Liver (tissue), 9 donors: ENCODE measurements around the gene SEC14L3. TPM values are rescaled to one million over a fixed set of nuclear protein-coding genes. Genes with fewer than 3 reads are reported as not detected.

Experiments used
- DNase-seq: peaks from one replicate; pipeline ENCODE4 v3.0.0-alpha.2; 2017; ENCODE audit warnings: low spot score
- H3K27ac ChIP-seq, 2 donors: one replicate each; pipeline ENCODE4 v1.7.0; 2013; ENCODE audit warnings: inconsistent platforms in 2 of 2, low read length in 2 of 2, control low read depth in 1 of 2, low read depth in 1 of 2, mild to moderate bottlenecking in 1 of 2
- H3K27me3 ChIP-seq, 4 donors: one replicate each; pipeline versions ENCODE4 v1.6.1 to v1.7.0; 2013; ENCODE audit warnings: low read length in 3 of 4, inconsistent platforms in 1 of 4, mild to moderate bottlenecking in 1 of 4, moderate library complexity in 1 of 4; ENCODE audit not compliant: control insufficient read depth in 4 of 4, insufficient read depth in 4 of 4
- H3K36me3 ChIP-seq, 4 donors: one replicate each; pipeline versions ENCODE4 v1.6.1 to v1.7.0; 2013; ENCODE audit warnings: low read length in 3 of 4, mild to moderate bottlenecking in 3 of 4, low read depth in 1 of 4, moderate library complexity in 1 of 4; ENCODE audit not compliant: control insufficient read depth in 4 of 4, insufficient read depth in 3 of 4
- H3K4me1 ChIP-seq, 4 donors: one replicate each; pipeline versions ENCODE4 v1.6.1 to v1.7.0; 2013; ENCODE audit warnings: low read length in 3 of 4, mild to moderate bottlenecking in 3 of 4, moderate library complexity in 1 of 4; ENCODE audit not compliant: control insufficient read depth in 4 of 4, insufficient read depth in 4 of 4
- H3K4me3 ChIP-seq, 3 donors: one replicate each; pipeline versions ENCODE4 v1.6.1 to v1.7.0; 2013; ENCODE audit warnings: low read length in 3 of 3, control low read depth in 1 of 3, low read depth in 1 of 3, mild to moderate bottlenecking in 1 of 3
- H3K9ac ChIP-seq, 2 donors: one replicate each; pipeline ENCODE4 v1.7.0; 2013; ENCODE audit warnings: low read length in 2 of 2, mild to moderate bottlenecking in 2 of 2, moderate library complexity in 2 of 2, control low read depth in 1 of 2, low read depth in 1 of 2
- H3K9me3 ChIP-seq, 4 donors: one replicate each; pipeline versions ENCODE4 v1.6.1 to v1.7.0; 2013; ENCODE audit warnings: low read length in 3 of 4; ENCODE audit not compliant: control insufficient read depth in 4 of 4
- EGR1 ChIP-seq, 2 donors: IDR thresholded peaks; 2 replicates each; pipeline ENCODE4 v1.6.1; 2016 to 2018; ENCODE audit warnings: antibody characterized with exemption in 2 of 2, low read depth in 2 of 2
- FOXA2 ChIP-seq: IDR thresholded peaks from 2 replicates; pipeline ENCODE4 v1.6.1; 2016; ENCODE audit warnings: antibody characterized with exemption
- GABPA ChIP-seq, 2 donors: IDR thresholded peaks in 1 of 2; conservative IDR thresholded peaks in 1 of 2; 2 replicates each; pipeline ENCODE4 v1.6.1; 2016; ENCODE audit warnings: antibody characterized with exemption in 2 of 2, mild to moderate bottlenecking in 1 of 2, moderate library complexity in 1 of 2
- HNF4A ChIP-seq, 2 donors: conservative IDR thresholded peaks; 2 replicates each; pipeline ENCODE4 v1.6.1; 2016; ENCODE audit warnings: antibody characterized with exemption in 2 of 2, mild to moderate bottlenecking in 2 of 2
- HNF4G ChIP-seq: IDR thresholded peaks from 2 replicates; pipeline ENCODE4 v1.6.1; 2016; ENCODE audit warnings: antibody characterized with exemption
- JUND ChIP-seq, 2 donors: IDR thresholded peaks; 2 replicates each; pipeline ENCODE4 v1.6.1; 2016; ENCODE audit warnings: antibody characterized with exemption in 2 of 2
- NR2F2 ChIP-seq: IDR thresholded peaks from 2 replicates; pipeline ENCODE4 v1.6.1; 2016; ENCODE audit warnings: antibody characterized with exemption
- RAD21 ChIP-seq, 2 donors: IDR thresholded peaks; 2 replicates each; pipeline ENCODE4 v1.6.1; 2016; ENCODE audit warnings: antibody characterized with exemption in 2 of 2, mild to moderate bottlenecking in 2 of 2
- RXRA ChIP-seq, 2 donors: IDR thresholded peaks; 2 replicates each; pipeline ENCODE4 v1.6.1; 2017 to 2018; ENCODE audit warnings: antibody characterized with exemption in 2 of 2, mild to moderate bottlenecking in 1 of 2
- SP1 ChIP-seq: IDR thresholded peaks from 2 replicates; pipeline ENCODE4 v1.6.1; 2018; ENCODE audit warnings: antibody characterized with exemption, mild to moderate bottlenecking
- TAF1 ChIP-seq: conservative IDR thresholded peaks from 2 replicates; pipeline ENCODE4 v1.6.1; 2016; ENCODE audit warnings: antibody characterized with exemption, mild to moderate bottlenecking
- YY1 ChIP-seq: IDR thresholded peaks from 2 replicates; pipeline ENCODE4 v1.6.1; 2016; ENCODE audit warnings: antibody characterized with exemption, mild to moderate bottlenecking
- WGBS: extraction: QIAGEN DNeasy Blood & Tissue Kit; methylation state at CpG from one replicate; pipeline ENCODE4 v1.1.7; 2013; 5-methylcytosine and 5-hydroxymethylcytosine counted together
- polyA plus RNA-seq, 2 donors: library from polyadenylated mRNA; stranded (reverse) in 1 of 2; unstranded in 1 of 2; fragments of 200-250 nt in 1 of 2; fragments of >200 nt in 1 of 2; fragmentation: Nextera tagmentation in 1 of 2; extraction: Ambion mirVana in 1 of 2; gene quantifications; one replicate each; pipeline versions ENCODE4 v1.2.1 to v1.2.3, GENCODE V29; 2013 to 2015
- total RNA-seq, 2 donors: library from RNA; depleted of rRNA; stranded (reverse); fragments of >200 nt; gene quantifications; one replicate each; pipeline ENCODE4 v1.2.3, GENCODE V29; 2014
- TF ChIP-seq, protein P1 (sequence below): IDR thresholded peaks from 2 replicates; pipeline ENCODE4 v1.6.1; 2016; ENCODE audit warnings: antibody characterized with exemption, mild to moderate bottlenecking
- TF ChIP-seq, protein P2 (sequence below): fragments of 150-350 bp; IDR thresholded peaks from 2 replicates; pipeline ENCODE4 v1.5.1; 2017; ENCODE audit warnings: improper control_type of control experiment, low read depth, low read length; ENCODE audit not compliant: missing input control
- TF ChIP-seq, protein P3 (sequence below): IDR thresholded peaks from 2 replicates; pipeline ENCODE4 v1.6.1; 2016; ENCODE audit warnings: antibody characterized with exemption
- TF ChIP-seq, protein P4 (sequence below): IDR thresholded peaks from 2 replicates; pipeline ENCODE4 v1.6.1; 2016; ENCODE audit warnings: antibody characterized with exemption
- TF ChIP-seq, protein P5 (sequence below): IDR thresholded peaks from 2 replicates; pipeline ENCODE4 v1.6.1; 2016; ENCODE audit warnings: antibody characterized with exemption
- donor health status: healthy.
- donor health status: healthy.
- donor health status: healthy.
- donor health status: healthy.
- donor health status: healthy.

SEC14L3 gene
- total and polyA plus RNA-seq, 4 donors, result 0.32 to 0.33 TPM; not detected in 2

DNA sequence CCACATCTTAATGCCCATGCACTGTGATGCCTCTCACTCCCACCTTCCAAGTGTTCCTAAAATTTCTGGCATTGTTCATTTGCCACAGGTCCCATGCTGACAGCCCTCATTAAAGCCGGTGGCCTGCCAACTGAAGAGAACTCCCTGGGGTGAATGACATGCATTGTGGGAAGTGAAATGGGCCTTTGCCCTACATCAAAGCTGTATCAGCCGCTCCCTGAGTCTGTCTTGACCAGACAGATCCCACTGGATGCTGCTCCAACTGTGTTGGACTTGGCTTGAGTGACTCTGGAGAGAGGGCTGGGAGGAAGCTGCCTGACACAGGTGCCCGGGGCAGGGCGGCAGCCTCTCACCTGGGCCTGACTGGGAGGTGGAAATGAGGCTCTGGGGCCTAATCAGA lies 42.4 kb upstream of the SEC14L3 start:
- Histone ChIP-seq H3K4me1 (peaks cover 0 to 4% (median under 1%) of the 10 kb centered on the region in 4 donors), H3K9ac (no peak overlapping the region), H3K27ac (no peak overlapping the region), H3K27me3 (no peaks in the 10 kb centered on the region), H3K36me3 (no peaks in the 10 kb centered on the region), H3K4me3 (no peak overlapping the region), H3K9me3 (no peaks in the 10 kb centered on the region)
- WGBS, result 43% methylated on average over 4 of the region's 4 CpGs
- TF ChIP-seq, protein P1, sequence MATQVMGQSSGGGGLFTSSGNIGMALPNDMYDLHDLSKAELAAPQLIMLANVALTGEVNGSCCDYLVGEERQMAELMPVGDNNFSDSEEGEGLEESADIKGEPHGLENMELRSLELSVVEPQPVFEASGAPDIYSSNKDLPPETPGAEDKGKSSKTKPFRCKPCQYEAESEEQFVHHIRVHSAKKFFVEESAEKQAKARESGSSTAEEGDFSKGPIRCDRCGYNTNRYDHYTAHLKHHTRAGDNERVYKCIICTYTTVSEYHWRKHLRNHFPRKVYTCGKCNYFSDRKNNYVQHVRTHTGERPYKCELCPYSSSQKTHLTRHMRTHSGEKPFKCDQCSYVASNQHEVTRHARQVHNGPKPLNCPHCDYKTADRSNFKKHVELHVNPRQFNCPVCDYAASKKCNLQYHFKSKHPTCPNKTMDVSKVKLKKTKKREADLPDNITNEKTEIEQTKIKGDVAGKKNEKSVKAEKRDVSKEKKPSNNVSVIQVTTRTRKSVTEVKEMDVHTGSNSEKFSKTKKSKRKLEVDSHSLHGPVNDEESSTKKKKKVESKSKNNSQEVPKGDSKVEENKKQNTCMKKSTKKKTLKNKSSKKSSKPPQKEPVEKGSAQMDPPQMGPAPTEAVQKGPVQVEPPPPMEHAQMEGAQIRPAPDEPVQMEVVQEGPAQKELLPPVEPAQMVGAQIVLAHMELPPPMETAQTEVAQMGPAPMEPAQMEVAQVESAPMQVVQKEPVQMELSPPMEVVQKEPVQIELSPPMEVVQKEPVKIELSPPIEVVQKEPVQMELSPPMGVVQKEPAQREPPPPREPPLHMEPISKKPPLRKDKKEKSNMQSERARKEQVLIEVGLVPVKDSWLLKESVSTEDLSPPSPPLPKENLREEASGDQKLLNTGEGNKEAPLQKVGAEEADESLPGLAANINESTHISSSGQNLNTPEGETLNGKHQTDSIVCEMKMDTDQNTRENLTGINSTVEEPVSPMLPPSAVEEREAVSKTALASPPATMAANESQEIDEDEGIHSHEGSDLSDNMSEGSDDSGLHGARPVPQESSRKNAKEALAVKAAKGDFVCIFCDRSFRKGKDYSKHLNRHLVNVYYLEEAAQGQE, result no peak
- TF ChIP-seq, protein P2, sequence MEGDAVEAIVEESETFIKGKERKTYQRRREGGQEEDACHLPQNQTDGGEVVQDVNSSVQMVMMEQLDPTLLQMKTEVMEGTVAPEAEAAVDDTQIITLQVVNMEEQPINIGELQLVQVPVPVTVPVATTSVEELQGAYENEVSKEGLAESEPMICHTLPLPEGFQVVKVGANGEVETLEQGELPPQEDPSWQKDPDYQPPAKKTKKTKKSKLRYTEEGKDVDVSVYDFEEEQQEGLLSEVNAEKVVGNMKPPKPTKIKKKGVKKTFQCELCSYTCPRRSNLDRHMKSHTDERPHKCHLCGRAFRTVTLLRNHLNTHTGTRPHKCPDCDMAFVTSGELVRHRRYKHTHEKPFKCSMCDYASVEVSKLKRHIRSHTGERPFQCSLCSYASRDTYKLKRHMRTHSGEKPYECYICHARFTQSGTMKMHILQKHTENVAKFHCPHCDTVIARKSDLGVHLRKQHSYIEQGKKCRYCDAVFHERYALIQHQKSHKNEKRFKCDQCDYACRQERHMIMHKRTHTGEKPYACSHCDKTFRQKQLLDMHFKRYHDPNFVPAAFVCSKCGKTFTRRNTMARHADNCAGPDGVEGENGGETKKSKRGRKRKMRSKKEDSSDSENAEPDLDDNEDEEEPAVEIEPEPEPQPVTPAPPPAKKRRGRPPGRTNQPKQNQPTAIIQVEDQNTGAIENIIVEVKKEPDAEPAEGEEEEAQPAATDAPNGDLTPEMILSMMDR, result no peak
- no peak for TF ChIP-seq SP1
- no peak for TF ChIP-seq GABPA (IDR thresholded peaks at IDR 0.05 in 1 of 2, conservative IDR thresholded peaks at IDR 0.05 in 1 of 2)
- TF ChIP-seq HNF4A (conservative IDR thresholded peaks at IDR 0.05), result peak; percentile 32 to 55
- TF ChIP-seq YY1, result no peak
- TF ChIP-seq, protein P3, sequence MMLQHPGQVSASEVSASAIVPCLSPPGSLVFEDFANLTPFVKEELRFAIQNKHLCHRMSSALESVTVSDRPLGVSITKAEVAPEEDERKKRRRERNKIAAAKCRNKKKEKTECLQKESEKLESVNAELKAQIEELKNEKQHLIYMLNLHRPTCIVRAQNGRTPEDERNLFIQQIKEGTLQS, result no peak
- peak; percentile 66 to 68 for TF ChIP-seq RXRA (IDR thresholded peaks at IDR 0.05)
- no peak for DNase-seq

DNA sequence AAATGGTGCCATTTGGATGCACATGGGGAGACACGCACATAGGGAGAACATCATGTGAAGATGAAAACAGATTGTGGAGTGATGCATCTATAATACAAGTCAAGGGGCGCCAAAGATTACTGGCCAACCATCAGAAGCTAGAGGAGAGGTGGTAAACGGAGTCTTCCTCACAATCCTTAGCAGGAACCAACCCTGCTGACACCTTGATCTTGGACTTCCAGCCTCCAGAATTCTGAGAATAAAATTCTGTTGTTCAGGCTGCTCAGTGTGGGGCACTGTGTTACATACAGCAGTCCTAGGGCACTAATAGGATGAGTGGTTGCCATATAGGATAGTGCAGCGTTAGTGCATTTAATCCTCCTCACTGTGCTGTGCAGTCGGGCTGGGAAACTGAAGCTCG lies 41.6 kb upstream of the SEC14L3 start:
- no peak for TF ChIP-seq HNF4A (conservative IDR thresholded peaks at IDR 0.05)
- H3K27me3 ChIP-seq, result no peaks in the 10 kb centered on the region
- H3K4me1 ChIP-seq, result peaks cover 0 to 4% (median under 1%) of the 10 kb centered on the region in 4 donors
- 93% methylated on average over 6 of the region's 6 CpGs for WGBS
- no peak overlapping the region for H3K27ac ChIP-seq
- no peaks in the 10 kb centered on the region for H3K9me3 ChIP-seq
- H3K9ac ChIP-seq, result no peak overlapping the region
- DNase-seq, result no peak
- no peak overlapping the region for H3K4me3 ChIP-seq
- no peaks in the 10 kb centered on the region for H3K36me3 ChIP-seq

DNA sequence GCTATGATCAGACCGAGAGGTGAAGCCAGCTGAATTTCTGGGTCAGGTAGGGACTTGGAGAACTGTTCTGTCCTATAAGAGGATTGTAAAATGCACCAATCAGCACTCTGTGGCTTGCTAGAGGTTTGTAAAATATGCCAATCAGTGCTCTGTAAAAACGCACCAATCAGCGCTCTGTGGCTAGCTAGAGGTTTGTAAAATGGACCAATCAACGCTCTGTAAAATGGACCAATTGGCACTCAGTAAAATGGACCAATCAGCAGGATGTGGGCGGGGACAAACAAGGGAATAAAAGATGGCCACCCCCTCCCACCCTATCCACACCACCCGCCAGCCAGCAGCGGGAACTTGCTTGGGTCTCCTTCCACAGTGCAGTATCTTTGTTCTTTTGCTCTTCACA lies 40.1 kb upstream of the SEC14L3 start:
- 94% methylated on average over 7 of the region's 7 CpGs for WGBS
- Histone ChIP-seq H3K27me3 (no peaks in the 10 kb centered on the region), H3K4me3 (no peak overlapping the region), H3K36me3 (no peaks in the 10 kb centered on the region), H3K9ac (no peak overlapping the region), H3K27ac (no peak overlapping the region), H3K9me3 (no peaks in the 10 kb centered on the region), H3K4me1 (peaks cover 0 to 9% (median 4%) of the 10 kb centered on the region in 4 donors)
- TF ChIP-seq HNF4A (conservative IDR thresholded peaks at IDR 0.05) (no peak), SP1 (no peak), FOXA2 (no peak), JUND (IDR thresholded peaks at IDR 0.05) (no peak), RAD21 (IDR thresholded peaks at IDR 0.05) (no peak), TAF1 (no peak), GABPA (IDR thresholded peaks at IDR 0.05 in 1 of 2, conservative IDR thresholded peaks at IDR 0.05 in 1 of 2) (no peak), NR2F2 (no peak), EGR1 (IDR thresholded peaks at IDR 0.05; ENCODE audit: low read depth in 2 of 2) (no peak), HNF4G (no peak), RXRA (IDR thresholded peaks at IDR 0.05) (no peak)
- TF ChIP-seq, protein P4, sequence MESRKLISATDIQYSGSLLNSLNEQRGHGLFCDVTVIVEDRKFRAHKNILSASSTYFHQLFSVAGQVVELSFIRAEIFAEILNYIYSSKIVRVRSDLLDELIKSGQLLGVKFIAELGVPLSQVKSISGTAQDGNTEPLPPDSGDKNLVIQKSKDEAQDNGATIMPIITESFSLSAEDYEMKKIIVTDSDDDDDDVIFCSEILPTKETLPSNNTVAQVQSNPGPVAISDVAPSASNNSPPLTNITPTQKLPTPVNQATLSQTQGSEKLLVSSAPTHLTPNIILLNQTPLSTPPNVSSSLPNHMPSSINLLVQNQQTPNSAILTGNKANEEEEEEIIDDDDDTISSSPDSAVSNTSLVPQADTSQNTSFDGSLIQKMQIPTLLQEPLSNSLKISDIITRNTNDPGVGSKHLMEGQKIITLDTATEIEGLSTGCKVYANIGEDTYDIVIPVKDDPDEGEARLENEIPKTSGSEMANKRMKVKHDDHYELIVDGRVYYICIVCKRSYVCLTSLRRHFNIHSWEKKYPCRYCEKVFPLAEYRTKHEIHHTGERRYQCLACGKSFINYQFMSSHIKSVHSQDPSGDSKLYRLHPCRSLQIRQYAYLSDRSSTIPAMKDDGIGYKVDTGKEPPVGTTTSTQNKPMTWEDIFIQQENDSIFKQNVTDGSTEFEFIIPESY, result no peak
- TF ChIP-seq, protein P2, result no peak
- TF ChIP-seq, protein P5, sequence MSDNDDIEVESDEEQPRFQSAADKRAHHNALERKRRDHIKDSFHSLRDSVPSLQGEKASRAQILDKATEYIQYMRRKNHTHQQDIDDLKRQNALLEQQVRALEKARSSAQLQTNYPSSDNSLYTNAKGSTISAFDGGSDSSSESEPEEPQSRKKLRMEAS, result no peak
- TF ChIP-seq, protein P3, result no peak
- DNase-seq, result no peak
